Measurements from ENCODE around the gene ARSA.

ARSA gene

GRCh38 chr22:50607659-50608020, 20.3 kb downstream of the ARSA start:
- Histone ChIP-seq H3K9me3 (no peaks in the 10 kb centered on the region), H3K27ac (no peak overlapping the region), H3K36me3 (no peaks in the 10 kb centered on the region), H3K27me3 (peaks cover 100% of the 10 kb centered on the region), H3K4me1 (ENCODE audit: control insufficient read depth in 1 of 2, insufficient read depth in 1 of 2, low read depth in 1 of 2, low read length in 1 of 2) (no peaks in the 10 kb centered on the region), H3K4me3 (ENCODE audit: low read depth in 1 of 2, low read length in 1 of 2) (no peak overlapping the region)
- TF ChIP-seq, protein P1, sequence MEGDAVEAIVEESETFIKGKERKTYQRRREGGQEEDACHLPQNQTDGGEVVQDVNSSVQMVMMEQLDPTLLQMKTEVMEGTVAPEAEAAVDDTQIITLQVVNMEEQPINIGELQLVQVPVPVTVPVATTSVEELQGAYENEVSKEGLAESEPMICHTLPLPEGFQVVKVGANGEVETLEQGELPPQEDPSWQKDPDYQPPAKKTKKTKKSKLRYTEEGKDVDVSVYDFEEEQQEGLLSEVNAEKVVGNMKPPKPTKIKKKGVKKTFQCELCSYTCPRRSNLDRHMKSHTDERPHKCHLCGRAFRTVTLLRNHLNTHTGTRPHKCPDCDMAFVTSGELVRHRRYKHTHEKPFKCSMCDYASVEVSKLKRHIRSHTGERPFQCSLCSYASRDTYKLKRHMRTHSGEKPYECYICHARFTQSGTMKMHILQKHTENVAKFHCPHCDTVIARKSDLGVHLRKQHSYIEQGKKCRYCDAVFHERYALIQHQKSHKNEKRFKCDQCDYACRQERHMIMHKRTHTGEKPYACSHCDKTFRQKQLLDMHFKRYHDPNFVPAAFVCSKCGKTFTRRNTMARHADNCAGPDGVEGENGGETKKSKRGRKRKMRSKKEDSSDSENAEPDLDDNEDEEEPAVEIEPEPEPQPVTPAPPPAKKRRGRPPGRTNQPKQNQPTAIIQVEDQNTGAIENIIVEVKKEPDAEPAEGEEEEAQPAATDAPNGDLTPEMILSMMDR (IDR thresholded peaks at IDR 0.05): no peak

DNA sequence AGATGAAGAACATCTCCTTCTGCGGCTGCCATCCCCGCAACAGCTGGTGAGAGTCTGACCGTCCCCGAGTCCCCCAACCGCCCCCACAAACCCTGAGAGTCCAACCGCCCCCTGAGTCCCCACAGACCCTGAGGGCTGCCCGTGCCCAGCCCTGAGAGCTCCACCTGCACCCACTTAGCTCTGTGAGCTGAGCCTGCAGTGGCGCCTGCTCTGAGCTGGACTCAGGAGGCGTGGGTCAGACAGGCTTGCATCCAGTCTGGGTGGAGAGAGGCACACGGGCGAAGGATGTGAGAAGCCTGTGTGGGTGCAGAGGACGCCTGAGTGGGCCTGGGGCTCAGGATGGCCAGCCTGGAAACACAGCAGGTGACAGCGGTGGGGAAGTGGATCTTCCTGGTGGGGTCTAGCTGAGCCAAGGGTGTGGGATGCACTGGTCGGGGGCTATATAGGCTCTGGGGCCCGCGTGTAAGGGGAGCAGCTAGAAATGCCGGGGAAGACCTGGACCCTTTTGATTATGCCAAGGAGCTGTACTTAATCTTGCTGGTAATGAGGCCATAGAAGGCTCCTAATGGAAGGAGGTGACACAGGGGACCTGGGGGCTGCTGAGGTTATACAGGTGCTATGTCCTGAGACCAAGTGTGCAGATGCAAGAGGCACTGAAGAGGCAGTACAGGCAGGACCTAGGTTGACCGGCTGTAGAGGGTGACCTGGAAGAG, 20.9 kb downstream of the ARSA start:
- H3K27me3 ChIP-seq: peaks cover 100% of the 10 kb centered on the region
- no peaks in the 10 kb centered on the region for H3K36me3 ChIP-seq
- TF ChIP-seq, protein P1 (IDR thresholded peaks at IDR 0.05): no peak

DNA sequence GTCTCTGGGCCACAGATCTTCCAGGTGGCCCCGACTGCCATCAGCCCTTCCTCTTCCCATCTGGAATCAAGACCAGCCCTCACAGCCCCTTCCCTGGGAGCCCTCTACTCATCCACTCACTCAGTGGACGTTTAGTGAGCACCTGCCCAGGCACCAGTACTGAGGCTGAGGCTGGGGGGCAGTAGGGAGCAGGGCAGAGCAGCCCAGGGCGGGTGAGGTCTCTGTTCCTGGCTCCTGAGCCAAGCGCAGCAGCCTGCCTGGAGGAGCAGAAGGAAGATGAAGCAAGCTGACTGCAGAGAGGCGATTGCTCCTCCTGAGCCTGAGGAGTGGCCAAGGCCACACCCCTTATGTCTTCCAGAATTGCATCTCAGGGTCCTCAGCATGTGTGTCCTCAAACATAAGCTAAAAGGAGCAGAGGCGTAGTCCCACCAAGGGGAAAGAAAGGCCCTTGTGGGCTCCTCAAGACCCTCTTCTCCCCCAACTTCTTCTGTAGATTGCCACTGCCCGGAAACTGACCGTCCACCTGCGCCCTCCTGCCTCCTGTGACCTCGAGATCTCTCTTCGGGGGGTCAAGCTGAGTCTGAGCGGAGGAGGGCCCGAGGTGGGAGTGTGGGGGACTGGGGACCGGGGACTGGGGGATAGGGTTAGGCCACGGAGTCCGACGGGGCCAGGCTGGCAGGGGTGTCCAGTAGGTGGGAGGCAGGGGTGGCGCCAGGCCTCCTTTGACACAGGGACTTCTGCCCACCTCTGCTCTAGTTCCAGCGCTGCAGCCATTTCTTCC, 21.6 kb downstream of the ARSA start:
- H3K27me3 ChIP-seq: peaks cover 100% of the 10 kb centered on the region

More for the DNA sequence above, 20.9 kb downstream of the ARSA start:
- no peaks in the 10 kb centered on the region for H3K4me1 ChIP-seq (ENCODE audit: control insufficient read depth in 1 of 2, insufficient read depth in 1 of 2, low read depth in 1 of 2, low read length in 1 of 2)
- no peak overlapping the region for H3K27ac ChIP-seq
- H3K4me3 ChIP-seq (ENCODE audit: low read depth in 1 of 2, low read length in 1 of 2): no peak overlapping the region
- H3K9me3 ChIP-seq: no peaks in the 10 kb centered on the region

DNA sequence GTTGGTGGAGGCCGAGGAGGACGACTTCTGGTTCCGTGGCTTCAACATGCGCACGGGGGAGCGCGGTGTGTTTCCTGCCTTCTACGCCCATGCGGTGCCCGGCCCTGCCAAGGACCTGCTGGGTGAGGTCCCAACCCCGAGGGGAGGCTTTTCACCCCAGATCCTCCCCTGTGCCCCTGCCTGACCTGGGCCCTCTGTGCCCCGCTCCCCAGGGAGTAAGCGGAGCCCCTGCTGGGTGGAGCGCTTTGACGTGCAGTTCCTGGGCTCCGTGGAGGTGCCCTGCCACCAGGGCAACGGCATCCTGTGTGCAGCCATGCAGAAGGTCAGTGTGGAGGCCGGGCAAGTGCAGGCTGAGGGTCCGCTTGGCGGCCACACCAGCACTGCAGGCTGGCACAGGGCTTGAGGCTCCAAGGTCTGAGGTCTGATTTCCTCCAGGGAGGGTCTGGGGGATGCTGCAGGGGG, 22.3 kb downstream of the ARSA start:
- no peaks in the 10 kb centered on the region for H3K36me3 ChIP-seq
- peaks cover 0 to 3% of the 10 kb centered on the region in 2 experiments for H3K4me1 ChIP-seq (ENCODE audit: control insufficient read depth in 1 of 2, insufficient read depth in 1 of 2, low read depth in 1 of 2, low read length in 1 of 2)
- peaks cover 100% of the 10 kb centered on the region for H3K27me3 ChIP-seq
- H3K9me3 ChIP-seq: no peaks in the 10 kb centered on the region
- H3K27ac ChIP-seq: no peak overlapping the region
- TF ChIP-seq, protein P1 (IDR thresholded peaks at IDR 0.05): no peak
- H3K4me3 ChIP-seq (ENCODE audit: low read depth in 1 of 2, low read length in 1 of 2): no peak overlapping the region

More for the DNA sequence above, 21.6 kb downstream of the ARSA start:
- H3K4me1 ChIP-seq (ENCODE audit: control insufficient read depth in 1 of 2, insufficient read depth in 1 of 2, low read depth in 1 of 2, low read length in 1 of 2): no peaks in the 10 kb centered on the region
- no peak overlapping the region for H3K4me3 ChIP-seq (ENCODE audit: low read depth in 1 of 2, low read length in 1 of 2)
- H3K27ac ChIP-seq: no peak overlapping the region
- TF ChIP-seq, protein P1 (IDR thresholded peaks at IDR 0.05): no peak
- no peaks in the 10 kb centered on the region for H3K9me3 ChIP-seq
- H3K36me3 ChIP-seq: no peaks in the 10 kb centered on the region

DNA sequence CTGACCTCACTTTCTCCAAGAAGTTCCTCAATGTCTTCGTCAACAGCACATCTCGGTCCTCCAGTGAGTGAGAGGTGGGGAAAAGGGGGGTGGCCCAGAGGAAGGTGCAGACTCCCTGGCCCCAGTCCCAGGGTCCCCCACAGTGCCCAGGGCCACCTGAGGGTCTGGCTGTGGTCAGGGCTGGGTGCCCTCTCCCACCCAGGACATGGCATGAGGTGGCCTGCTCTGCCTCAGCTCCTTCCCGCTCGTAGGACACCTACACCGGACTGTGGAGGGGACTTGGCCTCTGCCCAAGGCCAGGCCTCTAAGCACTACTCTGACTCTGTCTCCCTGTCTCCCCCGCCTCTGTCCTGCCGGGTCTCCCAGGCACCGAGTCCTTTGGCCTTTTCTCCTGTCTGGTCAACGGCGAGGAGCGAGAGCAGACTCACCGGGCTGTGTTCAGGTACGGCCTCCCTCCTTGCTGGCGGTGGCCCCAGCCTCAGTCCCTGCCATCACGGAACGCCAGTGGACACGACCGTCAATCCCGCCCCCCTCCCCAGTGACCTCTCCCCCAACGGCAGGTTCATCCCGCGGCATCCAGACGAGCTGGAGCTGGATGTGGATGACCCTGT, 22.8 kb downstream of the ARSA start:
- H3K4me1 ChIP-seq (ENCODE audit: control insufficient read depth in 1 of 2, insufficient read depth in 1 of 2, low read depth in 1 of 2, low read length in 1 of 2): peaks cover 0 to 7% of the 10 kb centered on the region in 2 experiments
- no peaks in the 10 kb centered on the region for H3K36me3 ChIP-seq
- H3K27me3 ChIP-seq: peaks cover 100% of the 10 kb centered on the region
- no peak overlapping the region for H3K27ac ChIP-seq
- no peak overlapping the region for H3K4me3 ChIP-seq (ENCODE audit: low read depth in 1 of 2, low read length in 1 of 2)
- no peaks in the 10 kb centered on the region for H3K9me3 ChIP-seq
- TF ChIP-seq, protein P1 (IDR thresholded peaks at IDR 0.05): no peak

Measured in neutrophil (primary cell).